ENCODE results near the gene CACNG7. TPM values are rescaled to one million over a fixed set of nuclear protein-coding genes. Genes with fewer than 3 reads are reported as not detected.

The CACNG7 gene
- total and polyA plus RNA-seq, 2 donors (not counting 3 experiments of a cell fraction or from before 2014, with no cell fraction given), result 0.92 to 1.3 TPM

- ChIA-PET CTCF (interaction anchor here (0.5 to 1.1 kb wide), 4 partner anchors 31 to 170 kb away, joined by 5 to 10 read pairs (median 6); no protein-coding TSS in a partner anchor), POLR2A (interaction anchor here (0.5 kb wide), 1 partner anchor 12 kb away, joined by 5 read pairs; the partner anchor contains the start of gene CACNG6)
- dilution Hi-C loops (cut with MboI; ENCODE audit: extremely low pct_ligation_motif_present, low sequenced_read_pairs) (no loop called here), intact Hi-C loops (cut with micrococcal nuclease) (loop anchor here (1.0 kb wide), 1 partner anchor 137 kb away; no protein-coding TSS in a partner anchor)
- H3K27ac ChIP-seq (ENCODE audit: insufficient read depth, low read depth, low read length), result peak overlapping the region; percentile 20
- H3K9ac ChIP-seq (replicated peaks; ENCODE audit: extremely low read depth, insufficient read depth, low read length), result peak overlapping the region; percentile 34
- H2AFZ ChIP-seq (ENCODE audit: low read depth, low read length), result no peak overlapping the region
- TF ChIP-seq GATA2 (IDR thresholded peaks at IDR 0.05; ENCODE audit: insufficient read depth, insufficient read length, low read depth, low read length) (no peak), MAX (IDR thresholded peaks at IDR 0.05; ENCODE audit: insufficient read depth, insufficient read length) (no peak), JUN (IDR thresholded peaks at IDR 0.05; ENCODE audit: borderline replicate concordance, insufficient read depth, insufficient read length, low read depth) (no peak), EZH2 (IDR thresholded peaks at IDR 0.05; ENCODE audit: borderline replicate concordance, low read depth, low read length, severe bottlenecking) (no peak), POLR2A (IDR thresholded peaks at IDR 0.05; ENCODE audit: low read depth, low read length) (no peak), FOS (IDR thresholded peaks at IDR 0.05; ENCODE audit: borderline replicate concordance, insufficient read depth, low read length) (no peak), MYC (IDR thresholded peaks at IDR 0.05; ENCODE audit: low read depth, low read length) (no peak), POLR2AphosphoS5 (IDR thresholded peaks at IDR 0.05; ENCODE audit: insufficient read depth, low read depth, low read length) (no peak), CTCF (IDR thresholded peaks at IDR 0.05; ENCODE audit: extremely low read depth in 1 of 2, insufficient read depth in 1 of 2, low read depth in 1 of 2, low read length in 2 of 2) (no peak)
- no peaks in the 10 kb centered on the region for H3K36me3 ChIP-seq (ENCODE audit: control insufficient read depth in 2 of 2, extremely low read depth in 1 of 2, insufficient read depth in 2 of 2, low read length in 2 of 2)
- BruUV-seq (replicated peaks), result no TSS peak
- peak overlapping the region; percentile 51 to 79 (median 53) for H3K4me3 ChIP-seq (replicated peaks in 1 of 3; ENCODE audit: insufficient read depth in 1 of 3, low read depth in 1 of 3, low read length in 3 of 3)
- peak; percentile 48 for FAIRE-seq
- no peaks in the 10 kb centered on the region for H3K9me1 ChIP-seq (replicated peaks; ENCODE audit: control insufficient read depth, extremely low read depth, insufficient read depth, low read length)
- no peak for DNase-seq (ENCODE audit: low read depth, low spot score)
- no peaks in the 10 kb centered on the region for H3K27me3 ChIP-seq (ENCODE audit: control insufficient read depth in 2 of 2, insufficient read depth in 2 of 2, low read length in 2 of 2)
- H3K4me1 ChIP-seq (ENCODE audit: control insufficient read depth, extremely low read depth, insufficient read depth, low read length), result peaks cover 19% of the 10 kb centered on the region
- no peaks in the 10 kb centered on the region for H3K9me3 ChIP-seq (replicated peaks; ENCODE audit: control insufficient read depth, insufficient read depth, low read length)
- H3K4me2 ChIP-seq (ENCODE audit: insufficient read depth, low read length), result peak overlapping the region; percentile 70
- peaks cover 11% of the 10 kb centered on the region for H3K79me2 ChIP-seq (ENCODE audit: control insufficient read depth, insufficient read depth, low read length)
- H4K20me1 ChIP-seq (replicated peaks; ENCODE audit: control insufficient read depth, extremely low read depth, insufficient read depth, low read length), result no peaks in the 10 kb centered on the region
Measured at GRCh38 chr19:53978975-53979801, 70.1 kb downstream of the CACNG7 start.

Data from endothelial cell of umbilical vein (primary cell).